LNCAP (cell line): Measurements from ENCODE around the gene HSPB2.

ENCODE experiments used
- CTCF ChIP-seq: fragments of 450-650 bp; IDR thresholded peaks from 2 replicates; pipeline ENCODE4 v1.5.1; 2017; ENCODE audit warnings: mild to moderate bottlenecking

Gene HSPB2

DNA sequence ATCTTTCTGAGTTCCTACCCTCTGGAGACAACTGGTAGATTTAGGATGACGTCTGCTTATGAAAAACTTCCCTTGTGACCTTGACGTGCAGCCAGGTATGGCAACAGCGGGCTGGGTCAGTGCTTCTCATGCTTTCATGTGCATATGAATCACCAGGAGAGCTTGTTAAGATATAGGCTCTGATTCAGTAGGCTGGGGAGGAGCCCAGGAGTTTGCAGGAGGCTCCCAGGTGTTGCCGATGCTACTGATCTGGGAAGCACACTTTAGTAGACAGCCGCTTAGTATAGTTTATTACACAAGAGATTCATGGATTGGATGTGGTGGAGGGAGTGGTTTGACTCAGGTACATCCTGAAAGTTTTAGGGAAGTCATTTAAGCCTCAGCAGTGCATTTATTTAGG lies 48.4 kb downstream of the HSPB2 start:
- no peak for TF ChIP-seq CTCF

- TF ChIP-seq CTCF = no peak
Observed at GRCh38 chr11:111961389-111962300, 49.1 kb downstream of the HSPB2 start.
